GM20431 (cell line): ENCODE data around the gene MBNL2.

Source experiments
- in situ Hi-C: fragments of 300-500 bp; cut with MseI, MboI; formaldehyde crosslinking; loops from one replicate; pipeline ENCODE4 v1.15.0; 2020; ENCODE audit warnings: low sequenced_read_pairs; ENCODE audit not compliant: unreplicated experiment

MBNL2 gene, protein sequence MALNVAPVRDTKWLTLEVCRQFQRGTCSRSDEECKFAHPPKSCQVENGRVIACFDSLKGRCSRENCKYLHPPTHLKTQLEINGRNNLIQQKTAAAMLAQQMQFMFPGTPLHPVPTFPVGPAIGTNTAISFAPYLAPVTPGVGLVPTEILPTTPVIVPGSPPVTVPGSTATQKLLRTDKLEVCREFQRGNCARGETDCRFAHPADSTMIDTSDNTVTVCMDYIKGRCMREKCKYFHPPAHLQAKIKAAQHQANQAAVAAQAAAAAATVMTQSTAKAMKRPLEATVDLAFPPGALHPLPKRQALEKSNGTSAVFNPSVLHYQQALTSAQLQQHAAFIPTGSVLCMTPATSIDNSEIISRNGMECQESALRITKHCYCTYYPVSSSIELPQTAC

DNA sequence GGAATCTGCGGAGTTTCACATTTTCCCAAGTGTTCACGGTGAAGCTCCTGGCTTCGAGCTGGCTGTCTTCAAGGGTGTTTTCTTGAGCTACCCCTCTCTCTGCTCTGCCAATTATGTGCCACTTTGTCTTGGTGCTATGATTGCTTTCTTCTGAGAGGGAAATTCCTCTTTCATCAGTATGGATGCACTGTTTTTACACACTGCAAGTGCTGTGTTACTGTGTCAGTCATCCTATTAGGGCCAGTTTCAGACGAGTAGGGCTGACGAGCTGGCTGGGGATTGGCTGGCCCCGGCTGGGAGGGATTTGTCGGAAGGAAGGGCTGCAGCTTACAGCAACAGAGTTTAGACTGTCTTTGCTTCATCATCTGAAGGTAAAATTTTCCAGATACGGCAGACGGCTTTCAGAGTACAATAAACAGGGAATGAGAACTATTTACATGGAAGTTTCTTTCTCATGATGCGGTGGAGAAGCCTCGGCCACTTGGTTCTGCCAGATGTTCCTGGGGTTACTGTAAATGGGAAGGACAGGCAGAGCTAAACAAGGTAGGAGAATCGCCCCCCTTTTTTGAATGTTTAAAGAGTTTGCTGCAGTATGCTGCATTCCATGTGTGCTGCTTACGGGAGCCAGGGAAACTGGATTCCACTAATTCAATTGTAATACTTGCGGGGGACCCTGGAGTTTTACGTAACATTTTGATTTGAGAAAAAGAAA lies at the start of gene MBNL2:
Gene MBNL2 (plus strand): TSS at position 345 of the 712 bp plus-strand sequence. CDS start 53,903 bp downstream, outside the sequence.
- in situ Hi-C loops: no loop called here

DNA sequence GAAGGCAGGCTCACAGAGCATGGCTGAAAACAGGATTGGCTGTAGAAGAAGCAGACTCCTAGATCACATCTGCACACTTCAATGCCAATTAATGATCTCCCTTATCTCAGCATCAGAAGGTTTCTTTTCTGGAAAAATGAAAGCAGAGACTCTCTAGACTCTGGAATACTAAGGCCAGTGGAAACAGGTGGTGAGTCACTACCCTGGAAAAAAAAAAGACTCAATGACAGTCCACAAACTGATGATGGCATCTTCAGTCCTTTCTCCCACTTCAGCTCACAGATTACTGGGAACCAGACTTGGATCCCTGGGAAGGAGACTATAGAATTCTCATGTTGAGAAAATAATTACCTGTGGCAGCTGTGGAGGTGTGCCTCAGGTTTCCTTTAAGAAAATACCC lies 47.5 kb upstream of the MBNL2 start:
- in situ Hi-C loops: no loop called here

DNA sequence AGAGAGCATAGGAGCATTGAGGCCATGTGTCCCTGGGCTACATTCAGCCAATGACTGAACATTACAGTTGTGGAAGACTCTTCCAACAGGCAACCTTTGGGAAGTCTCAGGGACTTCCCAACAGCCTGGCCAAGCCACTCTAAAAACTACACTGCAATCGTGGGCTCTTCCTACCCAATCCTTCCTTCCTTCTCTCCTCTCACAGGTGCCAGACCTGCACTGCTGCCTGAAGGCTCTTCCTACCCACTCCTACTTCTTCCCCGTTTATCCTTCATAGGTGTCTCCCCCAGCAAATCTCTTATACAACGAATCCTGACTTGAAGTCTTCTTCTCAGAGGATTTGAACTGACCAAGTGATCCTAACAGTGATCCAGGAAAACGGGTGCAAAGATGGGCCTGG lies 47.1 kb upstream of the MBNL2 start:
- in situ Hi-C loops: no loop called here

DNA sequence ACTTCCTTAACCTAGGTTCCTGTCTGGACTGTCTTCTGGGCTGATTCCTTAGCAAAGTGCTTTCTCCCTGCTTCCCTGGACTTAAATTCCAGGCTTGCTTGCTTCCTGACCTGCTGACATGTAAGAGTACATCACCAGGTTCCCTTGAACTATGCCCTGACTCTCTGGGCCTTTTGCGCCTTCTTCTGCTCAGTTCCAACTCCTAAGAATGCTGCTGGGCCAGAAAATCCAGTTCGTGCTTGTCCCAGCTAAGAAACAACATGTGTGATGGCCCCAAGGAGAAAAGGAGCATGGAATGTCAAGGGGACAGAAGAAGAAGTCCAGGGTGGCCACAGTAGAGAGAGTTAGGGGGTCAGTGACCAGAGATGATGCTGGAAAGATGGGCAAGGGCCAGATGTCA lies 42.6 kb upstream of the MBNL2 start:
- in situ Hi-C loops: no loop called here

DNA sequence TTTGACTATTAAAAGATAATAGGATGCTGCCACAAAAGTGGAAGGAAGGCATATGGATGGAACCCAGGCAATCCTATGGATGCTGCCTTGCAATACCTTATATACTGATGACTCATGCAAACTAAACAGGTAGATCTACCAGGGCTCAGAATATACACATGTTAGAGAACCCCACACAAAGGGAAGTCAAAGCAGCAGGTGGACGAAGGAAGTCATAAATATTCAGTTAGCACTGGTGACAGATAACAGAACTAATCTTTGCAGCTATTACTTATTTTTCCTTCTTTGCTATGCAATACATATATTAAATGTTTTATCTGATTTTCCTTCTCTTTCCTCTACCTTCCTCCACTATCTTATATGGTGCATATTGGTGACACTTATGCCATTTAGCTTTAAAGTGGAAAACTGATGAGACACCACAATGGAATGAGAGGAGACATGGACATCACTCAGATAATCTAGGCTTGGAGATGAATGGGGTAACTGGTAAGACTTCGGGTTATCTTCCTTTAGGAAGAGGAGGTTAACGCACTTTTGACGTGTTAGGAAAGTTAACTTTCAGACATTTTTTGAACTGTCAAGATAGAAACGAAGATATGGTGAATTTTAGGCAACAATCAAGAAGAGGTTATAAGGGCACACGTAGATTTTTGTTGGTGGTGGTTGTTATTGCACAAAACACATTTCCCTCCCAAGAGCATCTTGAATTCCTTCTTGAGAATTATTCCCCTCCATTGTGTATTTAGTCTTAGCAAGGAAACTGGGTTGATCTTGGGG lies 39.8 kb upstream of the MBNL2 start:
- in situ Hi-C loops: no loop called here

DNA sequence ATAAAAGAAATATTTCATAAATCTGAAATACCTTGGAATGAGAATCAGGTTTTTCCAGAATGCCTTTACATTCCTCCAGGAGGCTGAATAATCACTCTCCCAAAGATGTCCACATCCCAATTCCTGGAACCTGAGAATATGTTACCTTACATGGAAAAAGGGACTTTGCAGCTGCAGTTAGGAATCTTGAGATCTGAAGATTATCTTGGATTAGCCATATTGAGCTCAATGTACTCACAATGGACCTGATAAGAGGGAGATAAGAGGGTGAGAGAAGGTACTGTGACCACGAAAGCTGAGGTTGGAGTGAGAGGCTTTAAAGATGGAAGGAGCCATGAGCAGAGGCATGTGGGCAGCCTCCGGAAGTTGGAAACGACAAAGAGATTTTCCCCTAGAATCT lies 36.8 kb upstream of the MBNL2 start:
- in situ Hi-C loops: no loop called here

DNA sequence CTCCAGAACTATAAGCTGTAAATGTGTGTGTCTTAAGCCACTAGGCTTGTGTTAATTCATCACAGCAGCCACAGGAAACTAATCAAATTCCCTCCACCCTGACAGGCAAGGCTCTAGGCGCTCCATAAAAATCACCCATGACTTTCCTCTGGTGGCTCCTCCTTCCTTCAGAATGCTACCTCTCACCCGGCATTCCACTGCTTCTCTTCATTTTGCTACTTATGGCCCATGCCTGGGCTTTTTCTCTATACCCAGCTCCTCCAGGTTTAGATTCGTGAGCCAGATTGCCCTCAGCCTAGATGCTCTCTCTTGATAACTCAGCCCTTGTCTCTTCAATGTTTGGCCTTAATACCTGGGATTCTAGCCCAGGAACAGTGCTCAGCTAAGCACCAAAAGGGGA lies 36.4 kb upstream of the MBNL2 start:
- in situ Hi-C loops: no loop called here

DNA sequence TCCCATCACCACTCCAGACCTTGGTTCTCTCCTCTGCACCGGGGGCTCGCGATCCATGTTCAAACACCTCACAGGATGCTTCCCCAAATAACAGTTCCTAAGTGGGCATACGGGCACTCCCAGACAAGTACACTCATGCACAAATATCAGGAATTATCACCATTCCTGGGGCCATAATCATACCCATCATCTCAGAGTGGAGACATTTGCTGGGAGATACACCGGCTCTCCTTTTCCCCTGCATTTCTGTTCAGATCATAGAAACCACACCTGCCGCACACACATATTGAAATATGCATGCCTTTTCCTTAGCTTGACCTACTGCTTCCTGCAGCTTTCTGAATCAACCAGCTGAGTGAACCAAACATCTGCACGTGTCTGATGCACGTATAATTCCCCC lies 33.9 kb upstream of the MBNL2 start:
- in situ Hi-C loops: no loop called here

DNA sequence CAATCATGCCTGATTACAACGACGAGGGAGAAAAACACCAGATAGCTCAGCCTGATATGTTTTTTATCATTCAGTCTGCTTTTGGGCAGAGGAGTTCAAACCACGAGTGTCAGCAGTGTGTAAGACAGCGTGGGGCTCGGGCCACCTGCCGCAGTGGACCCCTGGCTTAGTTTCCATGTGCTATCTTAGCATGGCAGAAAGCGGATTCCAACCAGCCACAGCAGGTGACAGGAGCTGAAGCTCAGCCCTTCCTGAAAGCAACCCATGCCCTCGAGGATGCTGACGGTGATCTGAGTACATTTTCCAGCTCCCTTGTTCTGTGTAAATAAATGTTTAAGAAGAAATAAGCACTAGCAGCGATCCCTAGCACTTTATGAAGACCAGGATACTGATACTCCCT lies 32.2 kb upstream of the MBNL2 start:
- in situ Hi-C loops: no loop called here

DNA sequence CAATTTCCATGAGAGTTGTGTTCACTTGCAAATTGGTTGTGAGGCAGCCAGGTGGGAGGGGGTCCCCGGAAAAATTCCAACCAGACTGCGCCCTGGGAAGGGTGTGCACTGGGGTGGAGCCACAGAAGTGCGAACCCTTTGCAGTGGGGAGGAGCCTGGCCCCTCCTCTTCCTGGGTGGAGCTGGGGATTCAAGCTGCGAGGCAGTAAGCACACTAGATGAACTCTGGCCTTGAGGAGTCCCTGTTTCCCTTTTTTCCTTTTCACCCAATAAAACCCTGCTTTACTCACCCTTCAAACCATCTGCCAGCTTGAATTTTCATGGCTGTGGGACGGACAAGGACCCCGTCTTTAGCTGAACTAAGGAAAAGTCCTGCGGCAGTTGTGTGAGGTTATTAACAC lies 31.0 kb upstream of the MBNL2 start:
- in situ Hi-C loops: no loop called here

DNA sequence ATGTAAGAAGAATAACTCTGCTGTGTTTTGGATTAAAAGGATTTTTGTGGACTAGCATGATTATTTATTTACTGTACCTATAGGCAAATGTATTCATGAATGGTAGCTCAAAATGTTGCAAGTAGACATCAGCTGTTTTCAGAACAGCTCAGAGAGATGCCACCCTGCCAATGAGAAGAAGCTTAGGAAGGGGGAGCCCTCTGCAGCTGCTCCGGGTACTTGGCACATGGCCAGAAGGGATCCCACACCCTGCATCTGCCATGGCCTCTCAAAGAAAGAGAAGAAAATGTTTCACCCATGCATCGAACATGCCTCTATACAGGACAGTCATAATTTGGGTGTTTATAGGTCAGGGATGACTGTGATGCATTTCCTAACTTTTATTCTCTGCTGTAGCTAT lies 30.5 kb upstream of the MBNL2 start:
- in situ Hi-C loops: no loop called here

DNA sequence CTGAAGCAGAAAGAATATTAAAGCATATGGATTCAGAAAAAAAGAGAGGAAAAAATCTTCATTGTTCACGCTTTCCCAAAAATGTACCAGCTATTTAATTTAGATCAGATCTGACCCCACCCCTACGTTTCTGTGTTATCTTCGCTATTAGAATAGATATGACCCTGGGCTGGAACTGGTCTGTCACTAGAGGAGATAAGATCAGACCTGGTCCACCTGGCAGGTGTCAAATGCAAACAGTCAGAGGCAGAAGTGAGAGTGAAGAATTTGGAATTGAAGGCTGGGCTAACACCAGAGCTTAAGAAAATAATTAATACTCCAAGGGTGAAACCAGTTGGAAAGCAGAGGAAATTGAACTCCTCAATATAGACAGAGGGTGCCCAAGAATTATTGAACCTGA lies 30.0 kb upstream of the MBNL2 start:
- in situ Hi-C loops: no loop called here

DNA sequence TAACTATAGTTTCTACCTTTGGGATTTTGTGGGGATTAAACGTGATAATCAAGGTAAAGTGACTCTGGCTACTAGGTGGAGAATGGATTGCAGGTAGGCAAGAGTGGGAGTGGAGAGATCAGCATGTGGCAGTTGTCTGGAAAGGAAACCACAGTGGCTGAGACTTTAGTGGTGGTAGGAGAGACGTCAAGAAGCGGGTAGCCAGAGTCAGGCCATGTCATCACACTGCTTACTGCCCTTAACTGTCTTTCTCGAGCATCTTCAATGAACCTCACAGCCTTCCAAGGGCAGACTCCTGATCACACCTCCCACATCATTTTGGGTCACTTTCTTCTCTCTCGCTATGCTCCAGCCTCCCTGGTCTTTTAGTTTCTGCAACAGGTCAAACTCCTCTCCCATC lies 28.6 kb upstream of the MBNL2 start:
- in situ Hi-C loops: no loop called here

DNA sequence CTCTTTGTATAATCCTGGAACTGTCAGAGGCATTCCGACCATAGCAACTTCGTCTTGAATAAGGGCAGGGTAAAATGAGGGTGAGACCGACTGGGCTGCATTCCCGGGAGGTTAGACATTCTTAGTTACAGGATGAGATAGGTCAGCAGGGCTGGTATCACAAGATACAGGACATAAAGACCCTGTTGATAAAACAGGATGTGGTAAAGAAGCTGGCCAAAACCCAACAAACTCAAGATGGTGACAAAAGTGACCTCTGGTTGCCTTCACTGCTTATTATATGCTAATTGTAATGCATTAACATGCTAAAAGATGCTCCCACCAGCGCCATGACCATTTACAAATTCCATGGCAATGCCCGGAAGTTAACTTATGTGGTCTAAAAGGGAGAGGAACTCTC lies 27.7 kb upstream of the MBNL2 start:
- in situ Hi-C loops: no loop called here

DNA sequence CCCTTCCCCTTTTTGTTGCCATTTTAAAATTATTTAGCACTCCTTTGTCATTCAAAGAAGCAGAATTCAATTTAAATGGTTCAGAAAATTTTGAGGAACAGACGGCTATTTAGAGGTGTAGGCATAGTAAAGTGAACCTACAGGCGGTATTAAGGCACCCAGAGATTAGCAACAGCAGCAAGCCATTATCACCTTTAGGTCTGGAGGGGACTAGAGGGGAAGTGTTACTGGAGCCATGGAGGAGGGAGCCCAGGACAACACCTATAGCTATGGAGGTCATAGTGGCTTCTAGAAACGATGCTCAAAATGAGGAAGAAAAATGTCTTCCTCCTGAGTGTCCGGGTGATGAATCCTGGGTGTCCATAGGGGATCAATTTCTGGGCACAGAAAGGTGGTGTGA lies 25.8 kb upstream of the MBNL2 start:
- in situ Hi-C loops: no loop called here

DNA sequence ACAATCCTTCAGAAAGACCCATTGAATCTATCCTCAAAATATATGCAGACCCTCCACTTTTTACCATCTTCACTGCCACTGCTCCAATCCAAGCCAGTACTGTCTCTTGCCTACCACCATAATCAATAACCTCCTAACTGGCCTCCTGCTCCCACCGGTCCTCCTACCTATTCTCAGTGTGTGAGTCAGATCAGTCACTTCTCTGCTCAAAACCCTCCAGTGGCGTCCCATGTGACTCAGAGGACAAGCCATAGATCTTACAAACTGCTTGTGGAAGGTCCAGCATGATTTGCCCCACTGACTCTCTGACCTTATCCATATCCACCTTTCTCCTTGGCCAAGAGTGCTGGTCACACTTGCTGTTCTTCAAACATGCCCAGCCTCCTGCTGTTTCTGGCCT lies 23.4 kb upstream of the MBNL2 start:
- in situ Hi-C loops: no loop called here

DNA sequence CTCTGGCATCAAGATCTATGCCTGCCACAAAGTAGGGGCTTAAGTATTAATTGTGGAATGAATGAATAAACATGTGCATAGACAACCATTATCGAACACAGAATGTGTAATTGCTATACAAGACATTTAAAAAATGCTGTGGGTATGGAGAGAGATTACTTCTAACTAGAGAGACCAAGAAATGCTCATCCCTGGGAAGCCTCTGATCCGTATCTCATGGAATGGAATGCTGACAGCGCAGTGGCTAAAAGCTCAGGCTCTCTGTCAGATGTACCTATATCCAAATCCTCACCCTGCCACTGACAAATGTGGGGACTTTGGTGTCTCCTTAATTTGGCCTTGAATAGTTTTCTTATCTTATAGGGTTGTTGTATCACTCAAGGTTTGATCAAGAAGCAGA lies 22.7 kb upstream of the MBNL2 start:
- in situ Hi-C loops: no loop called here

DNA sequence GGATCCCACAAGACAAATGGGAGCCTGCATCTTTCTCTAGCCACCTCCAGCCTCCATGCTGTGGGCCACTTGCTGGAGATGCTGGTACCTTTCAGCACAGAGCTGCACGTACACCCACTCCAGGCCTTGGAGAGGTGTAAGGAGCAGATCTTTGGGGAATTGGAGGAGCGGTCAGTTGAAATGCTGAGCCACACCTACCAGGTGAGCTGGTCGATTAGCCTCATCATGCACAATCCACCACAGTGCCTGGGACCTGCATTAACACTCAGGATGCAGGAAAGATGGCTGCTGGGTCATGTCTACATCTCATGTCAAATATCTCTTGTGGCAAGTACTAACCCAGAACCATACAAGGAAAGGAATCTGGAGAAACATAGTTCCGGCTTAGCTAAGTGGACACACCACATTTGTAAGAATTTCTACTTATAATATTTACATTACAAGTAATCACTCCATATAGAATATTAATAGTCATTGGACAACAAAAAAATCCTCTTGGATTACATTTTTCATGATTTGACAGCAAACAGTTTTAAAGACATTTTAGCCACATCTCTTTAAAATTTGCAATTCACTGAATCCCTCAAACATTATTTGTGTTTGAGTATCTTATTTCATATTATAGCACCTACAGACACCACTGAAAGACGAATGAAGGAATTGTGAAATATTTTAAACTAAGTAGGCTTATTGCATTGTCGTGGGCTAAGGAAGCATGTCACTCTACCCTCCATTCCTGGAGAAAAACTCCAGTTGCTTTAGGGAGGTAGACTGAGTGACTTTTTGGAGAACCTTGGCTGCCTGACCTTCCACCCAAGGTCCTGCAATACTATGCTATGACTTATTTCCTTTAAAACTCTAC lies 21.8 kb upstream of the MBNL2 start:
- in situ Hi-C loops: no loop called here

DNA sequence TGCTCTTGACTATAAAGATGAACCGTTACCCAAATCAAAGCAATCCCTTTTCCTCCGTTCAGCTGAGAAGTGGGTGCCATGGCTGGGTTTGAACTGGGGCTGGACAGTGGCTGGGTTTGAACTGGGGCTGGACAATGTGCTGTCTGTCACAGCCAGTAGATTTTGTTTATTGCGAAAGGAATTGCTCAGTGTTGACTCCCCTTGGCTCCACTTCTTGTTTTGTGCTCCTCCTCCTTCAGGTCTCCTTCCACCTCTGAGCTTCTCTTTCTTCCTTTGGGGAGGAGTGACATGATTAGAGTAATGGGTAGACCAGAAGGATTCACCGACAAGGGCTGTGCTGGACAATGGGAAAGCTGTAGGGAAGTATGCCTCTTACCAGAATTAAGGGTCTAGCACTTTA lies 19.4 kb upstream of the MBNL2 start:
- in situ Hi-C loops: no loop called here

DNA sequence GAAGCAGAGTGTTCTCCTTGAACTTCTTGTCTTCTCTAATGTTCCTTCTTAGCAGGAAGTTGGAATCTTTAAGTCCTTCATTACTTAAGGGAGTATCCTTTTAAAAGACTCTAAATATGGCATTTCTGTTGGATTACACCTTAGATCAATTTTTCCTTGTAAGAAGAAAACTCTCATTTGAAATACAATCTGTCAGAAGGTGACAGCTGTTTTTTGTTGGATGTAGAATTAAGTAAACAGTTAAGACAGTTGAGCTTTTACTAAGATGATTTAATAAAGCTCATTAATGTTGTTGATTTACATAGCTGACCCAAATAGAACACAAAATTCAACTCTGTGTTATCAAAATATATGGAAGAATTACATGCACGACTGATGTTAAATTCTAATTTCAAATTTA lies 16.7 kb upstream of the MBNL2 start:
- in situ Hi-C loops: no loop called here
